ENCODE measurements around the gene EEF2K. TPM values are rescaled to one million over a fixed set of nuclear protein-coding genes. Genes with fewer than 3 reads are reported as not detected.
A peak's percentile ranks its signal among the peaks of the same experiment; 100 is the strongest.

Gene EEF2K
- total and polyA plus RNA-seq, 2 of the 13 experiments (the other 11 are each of a cell fraction or from before 2014, with no cell fraction given) = 22.0 to 23.8 TPM

DNA sequence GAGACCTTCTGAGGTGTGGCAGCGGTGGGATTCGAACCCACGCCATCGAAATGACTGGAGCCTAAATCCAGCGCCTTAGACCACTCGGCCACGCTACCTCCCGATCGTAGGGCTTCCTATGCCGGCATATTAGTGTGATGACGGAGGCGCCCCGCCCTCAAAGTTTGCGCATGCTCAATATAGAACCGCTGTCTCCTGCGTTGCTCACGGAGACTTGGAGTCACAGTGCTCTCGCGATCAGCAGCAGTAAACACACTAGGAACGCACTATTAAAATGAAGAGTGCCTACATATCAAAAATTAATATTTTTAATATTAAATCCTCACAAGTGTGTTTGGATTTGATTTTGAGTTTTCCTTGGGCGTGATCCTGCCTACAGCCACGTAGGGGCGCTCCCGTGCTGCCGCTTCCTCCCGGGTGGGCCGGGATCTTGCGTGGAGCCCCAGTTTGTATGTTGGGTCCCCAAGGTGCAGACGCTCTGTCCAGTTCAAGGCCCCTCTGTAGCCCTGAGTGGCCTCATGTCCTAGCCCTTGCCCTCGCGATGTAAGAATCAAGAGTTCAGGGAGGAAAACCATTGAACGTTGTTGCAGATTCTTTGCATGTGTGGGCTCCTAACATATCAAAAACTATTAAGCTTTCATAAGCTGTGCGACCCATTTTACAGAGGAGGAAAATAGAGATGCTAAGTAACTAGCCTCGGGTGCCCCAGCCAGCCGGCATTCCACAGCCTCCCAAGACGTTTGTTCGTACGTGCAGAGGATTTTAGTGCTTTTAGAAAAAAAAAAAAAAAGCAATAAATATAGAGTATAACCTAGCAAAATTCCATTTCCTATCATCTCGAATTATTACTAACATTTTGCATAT, 10.2 kb upstream of the EEF2K start (continued):
- TF ChIP-seq, protein P1, sequence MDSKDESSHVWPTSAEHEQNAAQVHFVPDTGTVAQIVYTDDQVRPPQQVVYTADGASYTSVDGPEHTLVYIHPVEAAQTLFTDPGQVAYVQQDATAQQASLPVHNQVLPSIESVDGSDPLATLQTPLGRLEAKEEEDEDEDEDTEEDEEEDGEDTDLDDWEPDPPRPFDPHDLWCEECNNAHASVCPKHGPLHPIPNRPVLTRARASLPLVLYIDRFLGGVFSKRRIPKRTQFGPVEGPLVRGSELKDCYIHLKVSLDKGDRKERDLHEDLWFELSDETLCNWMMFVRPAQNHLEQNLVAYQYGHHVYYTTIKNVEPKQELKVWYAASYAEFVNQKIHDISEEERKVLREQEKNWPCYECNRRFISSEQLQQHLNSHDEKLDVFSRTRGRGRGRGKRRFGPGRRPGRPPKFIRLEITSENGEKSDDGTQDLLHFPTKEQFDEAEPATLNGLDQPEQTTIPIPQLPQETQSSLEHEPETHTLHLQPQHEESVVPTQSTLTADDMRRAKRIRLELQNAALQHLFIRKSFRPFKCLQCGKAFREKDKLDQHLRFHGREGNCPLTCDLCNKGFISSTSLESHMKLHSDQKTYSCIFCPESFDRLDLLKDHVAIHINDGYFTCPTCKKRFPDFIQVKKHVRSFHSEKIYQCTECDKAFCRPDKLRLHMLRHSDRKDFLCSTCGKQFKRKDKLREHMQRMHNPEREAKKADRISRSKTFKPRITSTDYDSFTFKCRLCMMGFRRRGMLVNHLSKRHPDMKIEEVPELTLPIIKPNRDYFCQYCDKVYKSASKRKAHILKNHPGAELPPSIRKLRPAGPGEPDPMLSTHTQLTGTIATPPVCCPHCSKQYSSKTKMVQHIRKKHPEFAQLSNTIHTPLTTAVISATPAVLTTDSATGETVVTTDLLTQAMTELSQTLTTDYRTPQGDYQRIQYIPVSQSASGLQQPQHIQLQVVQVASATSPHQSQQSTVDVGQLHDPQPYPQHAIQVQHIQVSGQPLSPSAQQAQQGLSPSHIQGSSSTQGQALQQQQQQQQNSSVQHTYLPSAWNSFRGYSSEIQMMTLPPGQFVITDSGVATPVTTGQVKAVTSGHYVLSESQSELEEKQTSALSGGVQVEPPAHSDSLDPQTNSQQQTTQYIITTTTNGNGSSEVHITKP (CRISPR knock-in tag; IDR thresholded peaks at IDR 0.05; ENCODE audit: low read depth) = peak; percentile 83
- TF ChIP-seq GFI1 (CRISPR knock-in tag; IDR thresholded peaks at IDR 0.05; ENCODE audit: borderline replicate concordance) = peak; percentile 54; the same call in 1 of the 2 replicates
- no peak for TF ChIP-seq NFE2 (CRISPR knock-in tag; IDR thresholded peaks at IDR 0.05)
- TF ChIP-seq, protein P2, sequence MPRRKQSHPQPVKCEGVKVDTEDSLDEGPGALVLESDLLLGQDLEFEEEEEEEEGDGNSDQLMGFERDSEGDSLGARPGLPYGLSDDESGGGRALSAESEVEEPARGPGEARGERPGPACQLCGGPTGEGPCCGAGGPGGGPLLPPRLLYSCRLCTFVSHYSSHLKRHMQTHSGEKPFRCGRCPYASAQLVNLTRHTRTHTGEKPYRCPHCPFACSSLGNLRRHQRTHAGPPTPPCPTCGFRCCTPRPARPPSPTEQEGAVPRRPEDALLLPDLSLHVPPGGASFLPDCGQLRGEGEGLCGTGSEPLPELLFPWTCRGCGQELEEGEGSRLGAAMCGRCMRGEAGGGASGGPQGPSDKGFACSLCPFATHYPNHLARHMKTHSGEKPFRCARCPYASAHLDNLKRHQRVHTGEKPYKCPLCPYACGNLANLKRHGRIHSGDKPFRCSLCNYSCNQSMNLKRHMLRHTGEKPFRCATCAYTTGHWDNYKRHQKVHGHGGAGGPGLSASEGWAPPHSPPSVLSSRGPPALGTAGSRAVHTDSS (CRISPR knock-in tag; conservative IDR thresholded peaks at IDR 0.05) = peak; percentile 95; the same call in 1 of the 2 replicates
- TF ChIP-seq ZNF552 (CRISPR knock-in tag; IDR thresholded peaks at IDR 0.05; ENCODE audit: borderline replicate concordance) = peak; percentile 86; the same call in 1 of the 2 replicates
- no peak for TF ChIP-seq ZNF432 (CRISPR knock-in tag; IDR thresholded peaks at IDR 0.05; ENCODE audit: borderline replicate concordance)
- no peak; the same call in 1 of the 2 replicates for TF ChIP-seq REL (CRISPR knock-in tag; conservative IDR thresholded peaks at IDR 0.05)
- peak; percentile 50 for TF ChIP-seq TAF1 (CRISPR knock-in tag; IDR thresholded peaks at IDR 0.05)
- TF ChIP-seq ZNF543 (CRISPR knock-in tag; IDR thresholded peaks at IDR 0.05) = peak; percentile 90
- TF ChIP-seq ZNF556 (CRISPR knock-in tag; IDR thresholded peaks at IDR 0.05; ENCODE audit: borderline replicate concordance) = peak; percentile 98; the same call in 1 of the 2 replicates
- TF ChIP-seq, protein P3, sequence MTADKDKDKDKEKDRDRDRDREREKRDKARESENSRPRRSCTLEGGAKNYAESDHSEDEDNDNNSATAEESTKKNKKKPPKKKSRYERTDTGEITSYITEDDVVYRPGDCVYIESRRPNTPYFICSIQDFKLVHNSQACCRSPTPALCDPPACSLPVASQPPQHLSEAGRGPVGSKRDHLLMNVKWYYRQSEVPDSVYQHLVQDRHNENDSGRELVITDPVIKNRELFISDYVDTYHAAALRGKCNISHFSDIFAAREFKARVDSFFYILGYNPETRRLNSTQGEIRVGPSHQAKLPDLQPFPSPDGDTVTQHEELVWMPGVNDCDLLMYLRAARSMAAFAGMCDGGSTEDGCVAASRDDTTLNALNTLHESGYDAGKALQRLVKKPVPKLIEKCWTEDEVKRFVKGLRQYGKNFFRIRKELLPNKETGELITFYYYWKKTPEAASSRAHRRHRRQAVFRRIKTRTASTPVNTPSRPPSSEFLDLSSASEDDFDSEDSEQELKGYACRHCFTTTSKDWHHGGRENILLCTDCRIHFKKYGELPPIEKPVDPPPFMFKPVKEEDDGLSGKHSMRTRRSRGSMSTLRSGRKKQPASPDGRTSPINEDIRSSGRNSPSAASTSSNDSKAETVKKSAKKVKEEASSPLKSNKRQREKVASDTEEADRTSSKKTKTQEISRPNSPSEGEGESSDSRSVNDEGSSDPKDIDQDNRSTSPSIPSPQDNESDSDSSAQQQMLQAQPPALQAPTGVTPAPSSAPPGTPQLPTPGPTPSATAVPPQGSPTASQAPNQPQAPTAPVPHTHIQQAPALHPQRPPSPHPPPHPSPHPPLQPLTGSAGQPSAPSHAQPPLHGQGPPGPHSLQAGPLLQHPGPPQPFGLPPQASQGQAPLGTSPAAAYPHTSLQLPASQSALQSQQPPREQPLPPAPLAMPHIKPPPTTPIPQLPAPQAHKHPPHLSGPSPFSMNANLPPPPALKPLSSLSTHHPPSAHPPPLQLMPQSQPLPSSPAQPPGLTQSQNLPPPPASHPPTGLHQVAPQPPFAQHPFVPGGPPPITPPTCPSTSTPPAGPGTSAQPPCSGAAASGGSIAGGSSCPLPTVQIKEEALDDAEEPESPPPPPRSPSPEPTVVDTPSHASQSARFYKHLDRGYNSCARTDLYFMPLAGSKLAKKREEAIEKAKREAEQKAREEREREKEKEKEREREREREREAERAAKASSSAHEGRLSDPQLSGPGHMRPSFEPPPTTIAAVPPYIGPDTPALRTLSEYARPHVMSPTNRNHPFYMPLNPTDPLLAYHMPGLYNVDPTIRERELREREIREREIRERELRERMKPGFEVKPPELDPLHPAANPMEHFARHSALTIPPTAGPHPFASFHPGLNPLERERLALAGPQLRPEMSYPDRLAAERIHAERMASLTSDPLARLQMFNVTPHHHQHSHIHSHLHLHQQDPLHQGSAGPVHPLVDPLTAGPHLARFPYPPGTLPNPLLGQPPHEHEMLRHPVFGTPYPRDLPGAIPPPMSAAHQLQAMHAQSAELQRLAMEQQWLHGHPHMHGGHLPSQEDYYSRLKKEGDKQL (CRISPR knock-in tag; IDR thresholded peaks at IDR 0.05; ENCODE audit: low read depth) = peak; percentile 67; the same call in 1 of the 2 replicates
- no peak; the same call in 1 of the 2 replicates for TF ChIP-seq KDM4B (CRISPR knock-in tag; IDR thresholded peaks at IDR 0.05)

Measured in HepG2 (cell line).